GM18511 (cell line): ENCODE measurements around the gene FGGY.

Experiments used
- ATAC-seq: cut with Tn5 transposase; IDR thresholded peaks from one replicate; pipeline ENCODE4 v1.9.1; 2021; ENCODE audit warnings: mild to moderate bottlenecking, moderate library complexity; ENCODE audit not compliant: unreplicated experiment

Gene FGGY

DNA sequence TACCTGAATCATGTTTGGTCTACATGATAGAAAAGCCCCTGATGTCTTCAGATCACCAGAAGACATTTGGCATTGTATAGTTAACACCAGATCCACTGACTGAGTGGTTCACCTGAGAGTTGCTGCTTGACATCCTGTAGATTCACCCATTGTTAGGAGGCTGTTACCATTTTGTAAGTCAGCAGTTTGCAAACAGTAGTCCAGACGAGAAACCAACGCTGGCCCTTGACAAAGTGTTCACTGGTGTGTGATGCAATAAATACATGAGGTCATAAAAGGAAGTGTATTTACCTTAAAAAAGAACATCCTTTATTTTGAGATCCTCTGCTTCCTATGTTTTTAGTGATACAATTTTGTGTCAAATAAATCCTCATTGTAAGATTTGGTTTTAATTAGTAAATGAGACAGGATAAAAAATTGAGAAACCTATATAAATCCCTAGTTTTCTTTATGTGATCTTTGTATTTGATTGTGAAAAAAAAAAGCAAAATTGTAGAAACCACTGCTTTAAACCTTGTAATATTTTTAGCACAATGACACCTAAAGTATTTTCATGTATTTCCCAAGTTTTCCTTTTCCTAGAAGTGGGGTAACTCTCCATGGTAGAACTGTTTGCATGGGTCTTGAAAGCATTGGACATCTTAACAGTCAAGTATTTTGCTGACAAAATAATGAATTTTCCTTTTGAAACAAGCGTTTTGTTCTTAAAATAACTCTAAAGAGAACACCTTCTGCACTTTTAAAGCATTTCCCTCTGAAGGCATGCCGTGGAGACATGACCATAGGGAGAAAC lies 204.3 kb downstream of the FGGY start:
- no peak for ATAC-seq

- no peak for ATAC-seq
Observed at GRCh38 chr1:59502009-59502691, 205.3 kb downstream of the FGGY start.

- ATAC-seq, result no peak
Observed at GRCh38 chr1:59504276-59504675, 207.4 kb downstream of the FGGY start.

DNA sequence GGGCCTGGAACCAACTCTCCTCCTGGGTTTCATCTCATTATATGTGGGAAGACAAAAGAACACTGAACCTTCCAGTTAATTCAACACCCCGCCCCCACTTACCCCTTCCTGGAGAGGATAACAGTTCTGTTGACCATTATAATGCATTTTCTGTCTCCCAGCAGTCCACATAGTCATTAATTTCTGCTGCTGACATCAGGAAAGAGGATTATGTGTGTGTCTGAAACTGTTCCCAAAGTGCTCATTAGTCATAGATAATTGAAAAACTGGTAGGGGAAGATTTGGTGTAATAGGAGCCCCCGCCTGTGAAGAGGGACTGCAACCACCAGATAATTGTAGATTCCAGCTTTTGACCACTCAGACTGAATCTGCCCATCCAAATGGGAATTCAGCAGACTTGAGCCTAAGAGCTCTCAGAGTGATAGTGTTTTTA lies 208.7 kb downstream of the FGGY start:
- ATAC-seq, result no peak

DNA sequence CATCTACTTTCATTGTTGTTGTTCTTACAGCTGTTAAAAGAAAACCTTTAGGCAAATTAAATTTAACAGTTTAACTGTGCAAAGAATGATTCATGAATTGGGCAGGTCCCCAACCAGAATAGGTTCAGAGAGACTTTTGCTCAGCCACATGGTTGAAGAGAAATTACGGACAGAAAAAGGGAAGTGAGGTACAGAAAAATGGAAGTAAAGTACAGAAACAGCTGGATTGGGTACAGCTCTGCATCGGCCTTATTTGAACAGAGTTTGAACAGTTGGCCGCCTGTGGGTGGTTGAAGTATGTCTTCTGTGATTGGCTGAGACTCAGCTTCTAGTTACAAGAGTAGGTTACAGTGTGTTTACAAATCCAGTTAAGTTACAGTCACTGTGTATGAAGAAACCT lies 210.1 kb downstream of the FGGY start:
- peak; percentile 70 for ATAC-seq

DNA sequence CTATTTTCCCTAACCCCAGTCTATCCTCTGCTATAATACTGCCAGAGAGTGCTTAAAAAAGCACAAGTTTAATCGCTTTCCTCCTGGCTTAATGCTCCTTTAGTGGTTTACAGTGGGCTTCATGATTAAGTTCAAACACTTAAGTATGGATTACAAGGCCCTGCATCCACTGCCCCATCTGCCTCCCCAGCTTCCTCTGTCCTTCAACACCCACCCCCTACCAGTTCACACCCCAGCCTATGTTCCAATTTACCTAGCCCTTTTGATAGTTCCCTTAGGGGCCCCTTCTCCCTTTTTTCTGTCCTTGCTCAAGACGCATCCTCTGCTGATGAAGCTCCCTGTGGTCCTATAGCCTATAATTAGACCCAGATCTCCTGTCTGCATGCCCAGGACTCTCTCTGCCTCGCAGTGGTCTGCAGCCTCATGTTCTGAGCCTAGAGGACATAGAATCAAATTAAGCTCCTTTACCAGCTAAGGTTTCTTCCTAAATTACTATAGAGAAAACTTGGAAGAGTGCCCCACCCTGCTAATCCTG lies 212.5 kb downstream of the FGGY start:
- ATAC-seq, result no peak

- no peak for ATAC-seq
Observed at GRCh38 chr1:59510249-59510648, 213.4 kb downstream of the FGGY start.

DNA sequence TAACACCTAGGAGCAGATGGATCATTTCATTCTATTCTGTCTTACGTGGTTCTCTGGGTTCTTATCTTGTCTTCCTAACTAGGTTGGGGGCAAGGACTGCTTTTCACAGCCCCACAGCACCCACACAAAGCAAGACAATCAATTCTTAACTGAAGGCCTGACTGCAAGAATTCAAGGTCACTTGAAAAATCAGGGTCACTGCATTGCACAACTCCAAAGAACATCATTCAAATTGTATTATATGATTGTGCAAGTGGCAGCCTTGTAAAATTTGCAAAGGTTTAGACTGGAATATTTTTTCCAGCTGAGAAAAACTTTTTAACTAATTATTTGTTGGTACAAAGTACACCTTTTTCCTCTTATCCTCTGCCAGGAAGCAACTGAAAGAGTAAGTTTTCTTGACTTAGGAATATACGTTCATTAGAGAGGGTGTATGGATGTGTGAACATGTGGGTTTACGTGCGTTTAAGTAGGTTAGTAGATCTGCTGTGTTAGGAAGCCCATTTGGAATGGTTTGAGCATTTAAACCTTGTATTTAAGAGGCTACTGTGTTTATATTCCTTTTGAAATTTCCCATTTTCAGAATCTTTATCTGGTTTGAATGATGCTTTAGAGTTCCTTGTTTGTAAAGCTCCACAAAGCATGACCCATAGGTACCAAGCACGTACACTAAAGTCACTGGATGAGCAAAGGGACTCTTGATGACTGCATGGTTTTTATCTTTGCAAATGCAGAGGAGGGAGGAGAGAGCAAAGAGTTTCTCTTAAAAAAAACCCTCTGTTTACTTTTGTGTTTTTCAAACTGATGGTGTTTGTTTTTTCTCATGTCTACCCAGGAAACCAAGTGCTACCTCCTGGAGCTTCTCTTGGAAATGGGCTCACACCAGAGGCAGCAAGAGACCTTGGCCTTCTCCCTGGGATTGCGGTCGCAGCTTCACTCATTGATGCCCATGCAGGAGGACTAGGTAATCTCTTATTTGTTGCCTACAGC lies 214.9 kb downstream of the FGGY start:
- ATAC-seq, result no peak

DNA sequence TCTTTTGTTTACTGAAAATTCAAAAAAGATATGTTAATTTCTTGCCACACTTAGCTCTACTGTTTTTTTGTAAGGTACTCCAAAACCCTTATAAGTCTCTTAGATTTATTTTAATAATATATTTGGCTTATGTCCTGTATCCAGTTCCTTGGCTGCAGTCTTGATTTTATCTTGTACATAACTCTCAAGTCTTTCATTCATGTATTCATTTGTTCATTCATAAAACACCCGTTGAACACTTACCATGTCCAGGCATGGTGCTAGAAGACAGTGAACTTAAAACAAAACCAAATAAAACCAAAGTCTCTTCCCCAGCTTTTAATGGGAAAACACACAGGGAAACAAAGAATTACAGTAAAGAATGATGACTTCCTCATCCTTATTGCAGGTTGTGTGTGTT lies 215.8 kb downstream of the FGGY start:
- ATAC-seq, result no peak

GRCh38 chr1:59514061-59514909 lies 217.4 kb downstream of the FGGY start:
- no peak for ATAC-seq

DNA sequence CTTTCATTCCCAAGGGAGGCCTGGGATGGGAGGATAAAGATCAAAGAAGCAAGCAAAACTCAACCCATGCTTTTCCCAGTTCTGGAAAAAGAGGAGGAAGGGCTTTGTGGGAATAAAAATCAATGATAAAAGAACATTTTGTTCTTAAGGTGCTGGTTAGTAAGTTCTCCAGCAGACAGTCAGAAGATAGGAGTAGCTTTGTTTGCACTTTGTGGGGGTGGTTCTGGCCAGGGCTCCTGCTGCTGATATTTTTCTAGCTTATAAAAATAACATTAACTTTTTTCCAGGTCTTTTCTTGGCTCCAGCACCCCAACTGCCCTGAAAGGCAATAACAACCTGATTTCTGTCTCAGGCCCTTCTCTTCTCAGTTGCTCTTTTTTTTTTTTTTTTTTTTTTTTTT lies 220.0 kb downstream of the FGGY start:
- ATAC-seq, result no peak

- ATAC-seq, result no peak
Observed at GRCh38 chr1:59520194-59520593, 223.3 kb downstream of the FGGY start.

DNA sequence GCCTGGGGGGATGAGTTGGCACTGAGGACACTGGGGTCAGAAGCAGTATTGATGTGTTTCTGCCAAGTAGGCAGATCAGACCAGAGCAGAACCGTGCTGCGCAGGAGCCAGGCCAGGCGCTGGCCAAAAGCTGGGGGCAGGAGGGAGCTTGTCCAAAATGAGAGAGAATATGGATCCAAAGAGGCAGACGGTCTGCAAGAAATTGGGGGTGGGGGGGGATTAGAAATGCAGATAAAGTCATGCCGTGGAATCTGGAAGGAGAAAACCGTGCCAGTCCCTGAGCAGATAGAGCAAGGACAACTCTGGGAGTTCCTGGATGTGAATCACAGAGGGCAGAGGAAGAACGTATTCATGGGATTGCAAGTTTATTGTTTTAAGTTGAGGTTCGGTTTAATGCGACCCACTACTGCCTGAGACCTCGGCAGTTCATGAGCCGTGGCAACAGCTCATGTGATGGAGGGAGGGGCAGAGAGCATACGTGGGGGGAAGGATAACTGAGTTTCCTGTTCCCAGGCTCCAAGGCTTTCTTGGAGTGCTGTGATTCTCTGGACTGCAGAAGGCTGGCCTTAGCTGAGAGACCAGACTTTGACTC lies 224.0 kb downstream of the FGGY start:
- ATAC-seq, result no peak

DNA sequence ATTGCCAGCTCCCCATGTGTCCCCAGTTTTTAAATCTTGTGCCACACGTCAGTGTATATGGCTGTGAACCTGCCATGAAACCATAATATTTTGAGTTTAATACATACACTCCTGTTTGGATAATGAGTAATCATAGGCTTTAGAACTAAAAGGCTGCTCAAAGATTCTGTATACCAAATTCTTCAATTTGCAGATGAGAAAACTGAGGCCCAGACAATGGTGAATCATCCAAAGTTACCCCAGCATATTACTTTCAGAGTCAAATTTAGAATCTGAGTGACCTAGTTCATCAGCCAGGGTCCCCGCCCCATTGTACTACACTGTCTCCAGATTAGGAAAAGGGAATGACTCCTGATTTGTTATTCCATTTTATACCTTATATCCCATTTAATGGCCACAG lies 224.6 kb downstream of the FGGY start:
- no peak for ATAC-seq

DNA sequence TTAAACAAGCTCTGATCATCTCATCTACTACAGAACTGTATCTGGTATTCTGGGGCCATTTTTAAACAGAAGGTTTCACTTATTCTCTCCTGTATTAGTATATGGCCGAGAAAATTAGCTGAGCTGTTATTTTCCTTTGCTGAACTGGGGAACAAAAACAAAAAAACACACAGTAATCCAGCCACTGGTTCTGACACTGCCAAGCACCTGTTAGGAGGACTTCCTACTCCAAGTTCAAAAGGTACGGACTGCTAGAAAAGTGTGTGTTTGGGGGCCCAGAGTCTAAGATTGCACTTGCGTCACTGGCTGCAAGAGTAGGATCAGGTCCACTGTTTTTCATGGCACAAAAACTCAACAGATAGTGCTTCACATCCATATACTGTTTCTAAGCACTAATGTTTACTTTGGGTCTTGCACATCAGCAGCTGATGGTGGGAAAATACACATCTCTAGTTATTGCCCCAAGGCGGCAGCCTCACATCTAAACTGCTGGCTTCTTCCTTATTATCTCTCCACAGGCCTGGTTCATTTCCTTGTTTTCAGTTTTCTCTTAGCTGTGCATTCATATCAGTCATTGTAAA lies 226.1 kb downstream of the FGGY start:
- ATAC-seq, result no peak

GRCh38 chr1:59523745-59524450 lies 227.0 kb downstream of the FGGY start:
- no peak for ATAC-seq

DNA sequence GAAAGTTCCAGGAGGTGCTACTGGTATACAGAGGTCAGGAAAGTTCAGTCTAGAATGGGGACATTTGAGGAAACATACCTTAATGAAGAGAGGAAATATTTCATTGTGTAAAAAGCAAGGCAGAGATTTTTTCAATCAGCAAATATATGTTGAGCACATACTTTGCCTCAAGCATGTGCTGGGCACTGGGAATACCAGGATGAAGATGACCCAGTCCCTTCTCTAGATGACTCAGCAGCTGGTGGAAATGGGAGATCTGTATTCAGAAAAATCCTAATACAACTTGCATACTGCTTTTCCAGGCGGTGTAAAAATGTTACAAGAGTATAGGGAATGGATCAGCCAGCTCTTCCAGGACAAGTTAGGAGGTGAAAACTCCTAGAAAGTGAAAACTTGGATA lies 229.3 kb downstream of the FGGY start:
- ATAC-seq, result no peak

DNA sequence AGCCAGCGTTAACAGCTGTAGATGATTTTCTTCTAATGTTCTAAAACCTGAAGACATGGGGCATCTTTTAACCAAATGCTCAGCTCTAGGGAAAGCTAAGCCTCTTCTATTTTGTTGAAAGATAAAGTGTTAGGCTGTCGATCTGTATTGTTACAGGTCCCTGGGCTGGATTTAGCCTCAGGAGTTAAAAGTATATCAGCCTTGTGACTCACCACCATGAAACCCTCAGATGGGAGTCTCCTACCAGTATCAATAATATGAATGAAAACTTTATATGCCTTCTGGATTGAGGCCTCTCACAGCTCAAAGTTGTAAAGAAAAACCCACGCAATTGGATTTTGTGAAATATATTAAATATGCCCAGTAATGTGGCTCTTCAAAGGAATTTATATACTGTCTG lies 231.6 kb downstream of the FGGY start:
- ATAC-seq, result no peak

- ATAC-seq, result no peak
Observed at GRCh38 chr1:59528900-59529299, 232.0 kb downstream of the FGGY start.
